HCT116 (cell line): ENCODE data around the gene TGDS. TPM values are rescaled to one million over a fixed set of nuclear protein-coding genes. Genes with fewer than 3 reads are reported as not detected.

Experiments used
- ATAC-seq: fragments of 200-7000 bp; cut with Tn5 transposase; 2 replicates; pipeline ENCODE4 v1.9.1; 2020; ENCODE audit warnings: mild to moderate bottlenecking, moderate library complexity
- BruUV-seq: library from RNA; stranded (reverse); fragments of 400-500 nt; replicated peaks from 2 replicates; lab custom pipeline; 2021; lab: Mats Ljungman, UMichigan
- CTCF ChIA-PET: fragments of 300-600 bp; sonication (Branson Sonifier 250); formaldehyde crosslinking; loops from one replicate; lab custom pipeline; 2021; ENCODE audit warnings: antibody characterized with exemption; lab: Charles Lee
- POLR2A ChIA-PET: fragments of 300-600, 350-600 bp; sonication (Branson Sonifier 250); formaldehyde crosslinking; loops from one replicate; lab custom pipeline; 2021; ENCODE audit warnings: antibody characterized with exemption; lab: Charles Lee
- RAD21 ChIA-PET, 2 experiments: fragments of 300-600 bp; sonication (Branson Sonifier 250); formaldehyde crosslinking; loops; one replicate each; lab custom pipeline; 2023; ENCODE audit warnings: low total read pairs in 2 of 2; ENCODE audit not compliant: uncharacterized antibody in 2 of 2, unreplicated experiment in 2 of 2, low non-redundant PET in 1 of 2; lab: Charles Lee
- DNase-seq: peaks from one replicate; pipeline ENCODE4 v3.0.0-alpha.2; 2010; ENCODE audit warnings: low read depth, low spot score
- H2AFZ ChIP-seq: fragments of 200-600 bp; shearing (Covaris generic), sonication (generic); 2 replicates; pipeline ENCODE4 v1.6.1; 2017; ENCODE audit warnings: low read depth, mixed run types, mixed read lengths, antibody characterized with exemption, low read length; ENCODE audit not compliant: poor library complexity, severe bottlenecking
- H3K27ac ChIP-seq: 2 replicates; pipeline ENCODE4 v1.5.1; 2012; ENCODE audit warnings: low read depth, low read length
- H3K27me3 ChIP-seq: fragments of 200-600 bp; sonication (generic); 2 replicates; pipeline ENCODE4 v1.6.1; 2016; ENCODE audit warnings: mixed run types, low read length, mixed read lengths; ENCODE audit not compliant: insufficient read depth
- H3K36me3 ChIP-seq, 2 experiments: fragments of 200-500 bp in 1 of 2; fragments of 200-600 bp in 1 of 2; sonication (Bioruptor generic) in 1 of 2; sonication (generic) in 1 of 2; 2 replicates each; pipeline versions ENCODE4 v1.5.1 to v1.6.1; 2014 to 2016; ENCODE audit warnings: low read length in 2 of 2, inconsistent platforms in 1 of 2, mixed read lengths in 1 of 2, mixed run types in 1 of 2; ENCODE audit not compliant: insufficient read depth in 2 of 2, control insufficient read depth in 1 of 2
- H3K4me1 ChIP-seq, 2 experiments: fragments of 200-600 bp in 1 of 2; sonication (generic) in 1 of 2; 2 replicates each; pipeline versions ENCODE4 v1.5.1 to v1.6.1; 2012 to 2017; ENCODE audit warnings: low read length in 2 of 2, inconsistent platforms in 1 of 2, mild to moderate bottlenecking in 1 of 2, mixed read lengths in 1 of 2, mixed run types in 1 of 2, moderate library complexity in 1 of 2; ENCODE audit not compliant: insufficient read depth in 2 of 2, control insufficient read depth in 1 of 2
- H3K4me2 ChIP-seq: fragments of 200-600 bp; sonication (generic); 2 replicates; pipeline ENCODE4 v1.6.1; 2017; ENCODE audit warnings: mixed run types, low read length, mixed read lengths
- H3K4me3 ChIP-seq, 2 experiments: fragments of 200-600 bp in 1 of 2; sonication (generic) in 1 of 2; replicated peaks in 1 of 2; 2 replicates each; pipeline ENCODE4 v1.5.1; 2011 to 2016; ENCODE audit warnings: low read length in 2 of 2, control low read depth in 1 of 2, low read depth in 1 of 2, mild to moderate bottlenecking in 1 of 2, mixed read lengths in 1 of 2, mixed run types in 1 of 2
- H3K79me2 ChIP-seq: fragments of 200-600 bp; sonication (generic); 2 replicates; pipeline ENCODE4 v1.6.1; 2017; ENCODE audit warnings: mild to moderate bottlenecking, mixed run types, low read length, moderate library complexity, mixed read lengths; ENCODE audit not compliant: insufficient read depth
- H3K9ac ChIP-seq: fragments of 200-600 bp; sonication (generic); 2 replicates; pipeline ENCODE4 v1.6.1; 2016; ENCODE audit warnings: low read length, mixed read lengths
- H3K9me2 ChIP-seq: fragments of 200-600 bp; sonication (generic), shearing (Covaris generic); 2 replicates; pipeline ENCODE4 v1.6.1; 2017; ENCODE audit warnings: mixed run types, mild to moderate bottlenecking, moderate library complexity; ENCODE audit not compliant: insufficient read depth
- H3K9me3 ChIP-seq, 2 experiments: fragments of 200-500 bp in 1 of 2; fragments of 200-600 bp in 1 of 2; sonication (Bioruptor generic) in 1 of 2; sonication (generic) in 1 of 2; 2 replicates each; pipeline ENCODE4 v1.6.1; 2014 to 2017; ENCODE audit warnings: low read length in 2 of 2, mixed read lengths in 2 of 2, inconsistent platforms in 1 of 2, low read depth in 1 of 2, mild to moderate bottlenecking in 1 of 2, mixed run types in 1 of 2, moderate library complexity in 1 of 2; ENCODE audit not compliant: control insufficient read depth in 1 of 2, insufficient read depth in 1 of 2
- H4K20me1 ChIP-seq: fragments of 200-600 bp; sonication (generic), shearing (Covaris generic); 2 replicates; pipeline ENCODE4 v1.6.1; 2017; ENCODE audit warnings: mixed run types, mild to moderate bottlenecking, moderate library complexity; ENCODE audit not compliant: insufficient read depth
- CBX3 ChIP-seq: IDR thresholded peaks from 2 replicates; pipeline ENCODE4 v1.6.1; 2012; ENCODE audit warnings: low read depth
- CEBPB ChIP-seq: IDR thresholded peaks from 2 replicates; pipeline ENCODE4 v1.6.1; 2012; ENCODE audit warnings: low read depth
- ELF1 ChIP-seq: IDR thresholded peaks from 2 replicates; pipeline ENCODE4 v1.6.1; 2012; ENCODE audit warnings: low read depth, borderline replicate concordance
- EZH2phosphoT487 ChIP-seq: fragments of 200-600 bp; IDR thresholded peaks from 2 replicates; pipeline ENCODE4 v1.6.1; 2018; ENCODE audit warnings: antibody characterized with exemption, borderline replicate concordance
- FOSL1 ChIP-seq: IDR thresholded peaks from 2 replicates; pipeline ENCODE4 v1.6.1; 2012; ENCODE audit warnings: low read depth
- JUND ChIP-seq: IDR thresholded peaks from 2 replicates; pipeline ENCODE4 v1.6.1; 2012
- POLR2A ChIP-seq: IDR thresholded peaks from 2 replicates; pipeline ENCODE4 v1.7.0; 2011; ENCODE audit warnings: borderline replicate concordance; ENCODE audit not compliant: insufficient read depth, insufficient read length; ENCODE audit errors: extremely low read depth
- POLR2AphosphoS5 ChIP-seq: IDR thresholded peaks from 2 replicates; pipeline ENCODE4 v1.6.1; 2011; ENCODE audit warnings: mild to moderate bottlenecking, low read depth, low read length, moderate library complexity
- RAD21 ChIP-seq: IDR thresholded peaks from 2 replicates; pipeline ENCODE4 v1.6.1; 2012; ENCODE audit warnings: low read depth, mild to moderate bottlenecking
- SIN3A ChIP-seq: IDR thresholded peaks from 2 replicates; pipeline ENCODE4 v1.6.1; 2012; ENCODE audit warnings: low read depth
- SRF ChIP-seq: IDR thresholded peaks from 2 replicates; pipeline ENCODE4 v1.6.1; 2012; ENCODE audit warnings: low read depth
- YY1 ChIP-seq: IDR thresholded peaks from 2 replicates; pipeline ENCODE4 v1.6.1; 2011; ENCODE audit warnings: low read length, low read depth, moderate library complexity, mild to moderate bottlenecking; ENCODE audit not compliant: insufficient replicate concordance; ENCODE audit errors: extremely low read depth
- intact Hi-C: fragments of 100-400 bp; cut with micrococcal nuclease; formaldehyde crosslinking; loops from 2 replicates; pipeline ENCODE4 v1.10.0; 2022
- total RNA-seq: library from RNA; stranded (reverse); gene quantifications from one replicate; pipeline ENCODE4 v1.2.1, GENCODE V29; 2021; ENCODE audit not compliant: unreplicated experiment
- TF ChIP-seq, protein P1 (sequence below): IDR thresholded peaks from 2 replicates; pipeline ENCODE4 v1.6.1; 2012
- TF ChIP-seq, protein P2 (sequence below): IDR thresholded peaks from 2 replicates; pipeline ENCODE4 v1.6.1; 2012; ENCODE audit warnings: low read depth
- TF ChIP-seq, protein P3 (sequence below), 3 experiments: fragments of 200-600 bp in 1 of 3; sonication (generic) in 1 of 3; IDR thresholded peaks in 2 of 3; conservative IDR thresholded peaks in 1 of 3; 2 replicates each; pipeline ENCODE4 v1.5.1; 2012 to 2017; ENCODE audit warnings: low read depth in 2 of 3, low read length in 2 of 3, antibody characterized with exemption in 1 of 3, borderline replicate concordance in 1 of 3, control low read depth in 1 of 3, mild to moderate bottlenecking in 1 of 3, mixed read lengths in 1 of 3, mixed run types in 1 of 3, moderate library complexity in 1 of 3; ENCODE audit not compliant: insufficient read depth in 1 of 3
- TF ChIP-seq, protein P4 (sequence below): IDR thresholded peaks from 2 replicates; pipeline ENCODE4 v1.6.1; 2012

TGDS gene
- total RNA-seq, 1 experiment from 2014 or later = 16.9 TPM

DNA sequence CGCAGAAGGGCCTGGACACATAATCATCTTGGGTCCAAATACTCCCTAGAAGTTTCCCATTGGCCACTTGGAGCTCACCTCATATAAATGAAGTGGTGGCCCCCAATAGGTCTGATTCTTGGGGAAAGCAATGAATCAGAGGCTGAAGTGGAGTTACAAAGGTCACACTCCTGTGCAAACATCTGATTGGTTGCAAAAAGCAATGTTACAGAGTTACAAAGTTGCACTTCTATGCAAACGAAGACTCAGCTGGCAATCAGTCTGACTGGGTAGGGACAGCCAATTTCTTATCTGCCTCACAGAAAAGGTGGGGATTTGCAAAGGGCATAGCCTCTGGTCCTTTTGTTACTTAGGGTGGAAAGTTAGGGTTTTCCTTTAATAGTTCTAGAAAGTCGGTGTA lies 3.9 kb upstream of the TGDS start:
- Histone ChIP-seq H3K4me3 (no peak overlapping the region), H3K4me1 (peaks cover 1 to 23% of the 10 kb centered on the region in 2 experiments), H3K9me2 (no peaks in the 10 kb centered on the region), H3K4me2 (no peak overlapping the region), H3K27ac (no peak overlapping the region), H3K27me3 (no peaks in the 10 kb centered on the region), H3K9me3 (no peaks in the 10 kb centered on the region), H3K9ac (no peak overlapping the region), H3K36me3 (no peaks in the 10 kb centered on the region), H4K20me1 (no peaks in the 10 kb centered on the region), H3K79me2 (peaks cover 26% of the 10 kb centered on the region), H2AFZ (no peak overlapping the region)
- ChIA-PET POLR2A (no interaction called here), RAD21 (no interaction called here), CTCF (no interaction called here)
- intact Hi-C loops = no loop called here
- no peak for DNase-seq
- TF ChIP-seq, protein P1, sequence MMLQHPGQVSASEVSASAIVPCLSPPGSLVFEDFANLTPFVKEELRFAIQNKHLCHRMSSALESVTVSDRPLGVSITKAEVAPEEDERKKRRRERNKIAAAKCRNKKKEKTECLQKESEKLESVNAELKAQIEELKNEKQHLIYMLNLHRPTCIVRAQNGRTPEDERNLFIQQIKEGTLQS = no peak
- TF ChIP-seq POLR2A = no peak
- no peak for TF ChIP-seq SIN3A
- no peak for TF ChIP-seq FOSL1
- ATAC-seq = no peak
- BruUV-seq = no TSS peak

DNA sequence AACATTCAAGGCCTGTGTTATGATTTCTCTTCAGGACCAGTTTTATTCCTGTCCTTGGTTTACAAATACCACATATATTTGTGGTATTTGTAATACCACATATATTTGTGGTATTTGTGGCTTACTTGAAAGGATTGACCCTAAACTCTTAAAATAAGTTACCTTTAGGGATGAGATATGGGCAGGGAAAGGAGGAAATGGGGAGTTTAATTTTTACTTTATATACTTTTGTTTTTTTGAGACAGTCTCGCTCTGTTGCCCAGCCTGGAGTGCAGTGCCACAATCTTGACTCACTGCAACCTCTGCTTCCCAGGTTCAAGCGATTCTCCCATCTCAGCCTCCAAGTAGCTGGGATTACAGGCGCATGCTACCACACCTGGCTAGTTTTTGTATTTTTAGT lies 2.3 kb upstream of the TGDS start:
- ChIA-PET RAD21 (no interaction called here), POLR2A (no interaction called here), CTCF (no interaction called here)
- no peak overlapping the region for H3K9ac ChIP-seq
- DNase-seq (no peak), ATAC-seq (no peak)
- no peak overlapping the region for H2AFZ ChIP-seq
- no peaks in the 10 kb centered on the region for H3K9me2 ChIP-seq
- H3K36me3 ChIP-seq = no peaks in the 10 kb centered on the region
- no peak overlapping the region for H3K27ac ChIP-seq
- no TSS peak for BruUV-seq
- H3K27me3 ChIP-seq = no peaks in the 10 kb centered on the region
- H3K9me3 ChIP-seq = no peaks in the 10 kb centered on the region
- H3K79me2 ChIP-seq = peaks cover 40% of the 10 kb centered on the region
- H3K4me3 ChIP-seq = no peak overlapping the region
- intact Hi-C loops = no loop called here
- H4K20me1 ChIP-seq = no peaks in the 10 kb centered on the region
- H3K4me1 ChIP-seq = peaks cover 10 to 31% of the 10 kb centered on the region in 2 experiments
- H3K4me2 ChIP-seq = no peak overlapping the region
- TF ChIP-seq SIN3A (no peak), CEBPB (no peak), POLR2A (no peak), JUND (no peak), YY1 (no peak), CBX3 (no peak), EZH2phosphoT487 (no peak), SRF (no peak), POLR2AphosphoS5 (no peak), ELF1 (no peak), RAD21 (no peak)
- TF ChIP-seq, protein P1 = no peak
- TF ChIP-seq, protein P2, sequence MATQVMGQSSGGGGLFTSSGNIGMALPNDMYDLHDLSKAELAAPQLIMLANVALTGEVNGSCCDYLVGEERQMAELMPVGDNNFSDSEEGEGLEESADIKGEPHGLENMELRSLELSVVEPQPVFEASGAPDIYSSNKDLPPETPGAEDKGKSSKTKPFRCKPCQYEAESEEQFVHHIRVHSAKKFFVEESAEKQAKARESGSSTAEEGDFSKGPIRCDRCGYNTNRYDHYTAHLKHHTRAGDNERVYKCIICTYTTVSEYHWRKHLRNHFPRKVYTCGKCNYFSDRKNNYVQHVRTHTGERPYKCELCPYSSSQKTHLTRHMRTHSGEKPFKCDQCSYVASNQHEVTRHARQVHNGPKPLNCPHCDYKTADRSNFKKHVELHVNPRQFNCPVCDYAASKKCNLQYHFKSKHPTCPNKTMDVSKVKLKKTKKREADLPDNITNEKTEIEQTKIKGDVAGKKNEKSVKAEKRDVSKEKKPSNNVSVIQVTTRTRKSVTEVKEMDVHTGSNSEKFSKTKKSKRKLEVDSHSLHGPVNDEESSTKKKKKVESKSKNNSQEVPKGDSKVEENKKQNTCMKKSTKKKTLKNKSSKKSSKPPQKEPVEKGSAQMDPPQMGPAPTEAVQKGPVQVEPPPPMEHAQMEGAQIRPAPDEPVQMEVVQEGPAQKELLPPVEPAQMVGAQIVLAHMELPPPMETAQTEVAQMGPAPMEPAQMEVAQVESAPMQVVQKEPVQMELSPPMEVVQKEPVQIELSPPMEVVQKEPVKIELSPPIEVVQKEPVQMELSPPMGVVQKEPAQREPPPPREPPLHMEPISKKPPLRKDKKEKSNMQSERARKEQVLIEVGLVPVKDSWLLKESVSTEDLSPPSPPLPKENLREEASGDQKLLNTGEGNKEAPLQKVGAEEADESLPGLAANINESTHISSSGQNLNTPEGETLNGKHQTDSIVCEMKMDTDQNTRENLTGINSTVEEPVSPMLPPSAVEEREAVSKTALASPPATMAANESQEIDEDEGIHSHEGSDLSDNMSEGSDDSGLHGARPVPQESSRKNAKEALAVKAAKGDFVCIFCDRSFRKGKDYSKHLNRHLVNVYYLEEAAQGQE = no peak
- TF ChIP-seq, protein P3, sequence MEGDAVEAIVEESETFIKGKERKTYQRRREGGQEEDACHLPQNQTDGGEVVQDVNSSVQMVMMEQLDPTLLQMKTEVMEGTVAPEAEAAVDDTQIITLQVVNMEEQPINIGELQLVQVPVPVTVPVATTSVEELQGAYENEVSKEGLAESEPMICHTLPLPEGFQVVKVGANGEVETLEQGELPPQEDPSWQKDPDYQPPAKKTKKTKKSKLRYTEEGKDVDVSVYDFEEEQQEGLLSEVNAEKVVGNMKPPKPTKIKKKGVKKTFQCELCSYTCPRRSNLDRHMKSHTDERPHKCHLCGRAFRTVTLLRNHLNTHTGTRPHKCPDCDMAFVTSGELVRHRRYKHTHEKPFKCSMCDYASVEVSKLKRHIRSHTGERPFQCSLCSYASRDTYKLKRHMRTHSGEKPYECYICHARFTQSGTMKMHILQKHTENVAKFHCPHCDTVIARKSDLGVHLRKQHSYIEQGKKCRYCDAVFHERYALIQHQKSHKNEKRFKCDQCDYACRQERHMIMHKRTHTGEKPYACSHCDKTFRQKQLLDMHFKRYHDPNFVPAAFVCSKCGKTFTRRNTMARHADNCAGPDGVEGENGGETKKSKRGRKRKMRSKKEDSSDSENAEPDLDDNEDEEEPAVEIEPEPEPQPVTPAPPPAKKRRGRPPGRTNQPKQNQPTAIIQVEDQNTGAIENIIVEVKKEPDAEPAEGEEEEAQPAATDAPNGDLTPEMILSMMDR (IDR thresholded peaks at IDR 0.05 in 2 of 3, conservative IDR thresholded peaks at IDR 0.05 in 1 of 3; ENCODE audit: borderline replicate concordance in 1 of 3, insufficient read depth in 1 of 3, low read depth in 2 of 3, low read length in 2 of 3) = no peak
- TF ChIP-seq, protein P4, sequence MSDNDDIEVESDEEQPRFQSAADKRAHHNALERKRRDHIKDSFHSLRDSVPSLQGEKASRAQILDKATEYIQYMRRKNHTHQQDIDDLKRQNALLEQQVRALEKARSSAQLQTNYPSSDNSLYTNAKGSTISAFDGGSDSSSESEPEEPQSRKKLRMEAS = no peak
